ENCODE results near the gene AOC3. TPM values are rescaled to one million over a fixed set of nuclear protein-coding genes. Genes with fewer than 3 reads are reported as not detected.
A peak's percentile ranks its signal among the peaks of the same experiment; 100 is the strongest.

Gene AOC3
- total and polyA plus RNA-seq, 2 of the 8 experiments (the other 6 are each of a cell fraction or from before 2014, with no cell fraction given), result 2.5 to 2.7 TPM

DNA sequence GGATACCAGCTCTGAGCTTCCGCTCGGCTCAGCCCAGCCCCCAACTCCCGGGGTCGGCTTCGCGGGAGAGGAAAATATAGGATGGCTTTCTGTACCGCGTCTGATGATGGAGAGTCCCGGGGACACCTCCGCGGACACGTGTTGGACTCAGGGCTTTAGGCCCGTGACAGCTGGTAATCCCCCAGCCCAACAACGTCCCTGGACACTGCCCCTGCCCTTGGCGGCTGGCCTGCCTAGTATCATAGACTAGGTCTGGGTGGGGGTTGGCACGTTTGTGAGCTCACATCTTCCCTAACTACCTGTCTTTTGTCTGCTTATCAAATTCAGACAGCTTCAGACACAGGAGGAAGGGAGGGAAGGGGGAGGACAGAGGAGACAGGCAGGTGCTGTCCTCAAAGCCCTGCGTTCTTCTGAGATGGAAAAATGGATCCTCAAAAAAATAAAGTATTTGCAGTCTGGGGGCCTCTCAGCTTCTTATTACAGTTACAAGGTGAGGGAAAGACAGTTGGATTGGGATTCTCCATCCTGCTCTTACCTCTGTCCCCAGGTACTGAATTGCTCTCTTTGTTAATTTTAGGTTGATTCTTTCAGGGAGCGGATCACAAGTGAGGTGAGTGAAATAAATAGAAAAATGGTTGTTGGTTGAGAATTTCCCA lies 17.1 kb upstream of the AOC3 start:
- Histone ChIP-seq H3K9ac (replicated peaks in 1 of 4; ENCODE audit: extremely low read depth in 1 of 4, low read depth in 3 of 4, low read length in 3 of 4) (peak overlapping the region; percentile 80 to 99 (median 98)), H3K4me2 (ENCODE audit: insufficient read depth in 1 of 2, low read depth in 2 of 2, low read length in 2 of 2) (peak overlapping the region; percentile 89 to 94), H4K8ac (ENCODE audit: extremely low read depth, insufficient read depth, low read length) (peak overlapping the region; percentile 100; the same call in 1 of the 2 replicates), H3K9me3 (ENCODE audit: insufficient read depth in 2 of 2, low read depth in 1 of 2, low read length in 1 of 2) (no peaks in the 10 kb centered on the region), H4K91ac (replicated peaks; ENCODE audit: insufficient read length, low read length) (no peak overlapping the region), H2BK20ac (ENCODE audit: low read length) (no peak overlapping the region), H4K5ac (ENCODE audit: insufficient read length, low read depth, low read length) (no peak overlapping the region), H3K4me1 (replicated peaks in 1 of 4; ENCODE audit: control insufficient read depth in 3 of 4, insufficient read depth in 4 of 4, low read length in 3 of 4) (peaks cover 0 to 2% (median 0%) of the 10 kb centered on the region in 4 experiments; a peak in 2 of 7 replicates), H3K79me2 (ENCODE audit: control insufficient read depth in 1 of 2, insufficient read depth in 2 of 2, low read length in 2 of 2) (peaks cover 3 to 22% of the 10 kb centered on the region in 2 experiments), H3K23me2 (ENCODE audit: low read depth, low read length) (peaks cover 9% of the 10 kb centered on the region), H3K36me3 (ENCODE audit: control insufficient read depth in 2 of 4, insufficient read depth in 4 of 4, low read length in 3 of 4) (peaks cover 10 to 38% (median 28%) of the 10 kb centered on the region in 4 experiments), H3K14ac (ENCODE audit: insufficient read length) (no peak overlapping the region), H3K27me3 (replicated peaks in 1 of 4; ENCODE audit: control insufficient read depth in 3 of 4, extremely low read depth in 1 of 4, insufficient read depth in 3 of 4, low read length in 3 of 4) (no peaks in the 10 kb centered on the region), H3K4ac (replicated peaks; ENCODE audit: insufficient read length, low read depth, low read length) (no peak overlapping the region), H3K79me1 (ENCODE audit: low read depth, low read length) (peaks cover 2% of the 10 kb centered on the region; the same call in 1 of the 2 replicates), H3K18ac (ENCODE audit: extremely low read depth, low read length) (peak overlapping the region; percentile 38; the same call in 1 of the 2 replicates), H3K27ac (ENCODE audit: low read depth, low read length) (peak overlapping the region; percentile 99), H3K23ac (ENCODE audit: insufficient read length) (no peak overlapping the region), H4K20me1 (replicated peaks in 1 of 2; ENCODE audit: control insufficient read depth in 1 of 2, insufficient read depth in 2 of 2, low read length in 2 of 2) (peaks cover 0 to 2% of the 10 kb centered on the region in 2 experiments), H2AK5ac (ENCODE audit: low read depth, low read length) (no peak overlapping the region), H2BK120ac (replicated peaks; ENCODE audit: low read depth, low read length) (no peak overlapping the region), H2BK5ac (ENCODE audit: low read depth, low read length) (peak overlapping the region; percentile 99), H2AFZ (ENCODE audit: low read length) (no peak overlapping the region), H3K56ac (replicated peaks; ENCODE audit: insufficient read length, low read depth, low read length) (peak overlapping the region; percentile 62), H2BK15ac (ENCODE audit: low read length) (0 out of 2 replicates have a peak overlapping the region, but pooled peaks have one; percentile 12), H3K4me3 (ENCODE audit: extremely low read depth in 1 of 4, insufficient read depth in 2 of 4, low read depth in 3 of 4, low read length in 4 of 4) (peak overlapping the region; percentile 75 to 99 (median 96)), H2BK12ac (ENCODE audit: low read depth, low read length) (no peak overlapping the region)
- TF ChIP-seq SAP30 (IDR thresholded peaks at IDR 0.05; ENCODE audit: insufficient read depth, insufficient replicate concordance, low read length), result peak; percentile 12
- TF ChIP-seq, protein P1, sequence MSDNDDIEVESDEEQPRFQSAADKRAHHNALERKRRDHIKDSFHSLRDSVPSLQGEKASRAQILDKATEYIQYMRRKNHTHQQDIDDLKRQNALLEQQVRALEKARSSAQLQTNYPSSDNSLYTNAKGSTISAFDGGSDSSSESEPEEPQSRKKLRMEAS (IDR thresholded peaks at IDR 0.05), result peak; percentile 69
- TF ChIP-seq, protein P2, sequence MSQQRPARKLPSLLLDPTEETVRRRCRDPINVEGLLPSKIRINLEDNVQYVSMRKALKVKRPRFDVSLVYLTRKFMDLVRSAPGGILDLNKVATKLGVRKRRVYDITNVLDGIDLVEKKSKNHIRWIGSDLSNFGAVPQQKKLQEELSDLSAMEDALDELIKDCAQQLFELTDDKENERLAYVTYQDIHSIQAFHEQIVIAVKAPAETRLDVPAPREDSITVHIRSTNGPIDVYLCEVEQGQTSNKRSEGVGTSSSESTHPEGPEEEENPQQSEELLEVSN (IDR thresholded peaks at IDR 0.05), result no peak
- no peak for DNase-seq (ENCODE audit: low read depth in 1 of 2, low spot score in 2 of 2)
- POLR2A ChIA-PET (ENCODE audit: partially characterized antibody), result interaction anchor here (0.6 to 8.9 kb wide), 25 partner anchors 11 to 256 kb away, joined by 3 to 111 read pairs (median 4); partner anchors contain the start of genes AARSD1, AOC2, AOC3 and BECN1
- no peak for FAIRE-seq
- 7% methylated on average over 18 of the region's 18 CpGs; no CpG with 5 or more reads in 1 of the 2 experiments for WGBS, 2 experiments (ENCODE audit: extremely low coverage in 1 of 2, insufficient coverage in 1 of 2, insufficient read length in 1 of 2, insufficient replicate concordance in 2 of 2, low coverage in 1 of 2, low lambda C conversion rate in 2 of 2, missing lambda C conversion rate in 1 of 2)
- CTCF ChIA-PET (ENCODE audit: partially characterized antibody), result interaction anchor here (0.6 to 4.2 kb wide), 6 partner anchors 9 to 103 kb away, joined by 3 to 45 read pairs (median 6); partner anchors contain the start of gene BECN1

Measured in H1 (cell line).